ENCODE results near the gene ADARB2. TPM values are rescaled to one million over a fixed set of nuclear protein-coding genes. Genes with fewer than 3 reads are reported as not detected.
"Not testable (repeated sequence)": the region's sequence is repeated elsewhere in the genome, so short reads cannot be mapped to it uniquely, and the experiment has no call there.

Gene ADARB2
- total RNA-seq, 3 donors from 2014 or later, result 0.03 to 0.05 TPM; not detected in 1

- Mint-ChIP-seq H3K9me3 (no peaks in the 10 kb centered on the region), H3K4me1 (ENCODE audit: low read depth) (peaks cover 7% of the 10 kb centered on the region), H3K27me3 (ENCODE audit: low read depth) (peaks cover 19% of the 10 kb centered on the region), H3K4me3 (no peak overlapping the region), H3K36me3 (ENCODE audit: insufficient read depth) (no peaks in the 10 kb centered on the region)
- ATAC-seq (no peak), DNase-seq (no peak)
Measured at GRCh38 chr10:1626835-1627234, 110.5 kb downstream of the ADARB2 start.

GRCh38 chr10:1626410-1626809 is 110.9 kb downstream of the ADARB2 start:
- H3K4me1 Mint-ChIP-seq (ENCODE audit: low read depth), result peaks cover 4% of the 10 kb centered on the region
- no peaks in the 10 kb centered on the region for H3K36me3 Mint-ChIP-seq (ENCODE audit: insufficient read depth)
- H3K9me3 Mint-ChIP-seq, result no peaks in the 10 kb centered on the region
- H3K27me3 Mint-ChIP-seq (ENCODE audit: low read depth), result peaks cover 19% of the 10 kb centered on the region
- ATAC-seq (no peak), DNase-seq (no peak)
- no peak overlapping the region for H3K4me3 Mint-ChIP-seq

GRCh38 chr10:1625731-1626130 is 111.6 kb downstream of the ADARB2 start:
- no peaks in the 10 kb centered on the region for H3K9me3 Mint-ChIP-seq
- DNase-seq, result no peak
- ATAC-seq, result no peak
- H3K27me3 Mint-ChIP-seq (ENCODE audit: low read depth), result peaks cover 15% of the 10 kb centered on the region
- no peaks in the 10 kb centered on the region for H3K4me1 Mint-ChIP-seq (ENCODE audit: low read depth)
- no peaks in the 10 kb centered on the region for H3K36me3 Mint-ChIP-seq (ENCODE audit: insufficient read depth)
- H3K4me3 Mint-ChIP-seq, result no peak overlapping the region

GRCh38 chr10:1625079-1625478 is 112.2 kb downstream of the ADARB2 start:
- no peak for ATAC-seq
- no peaks in the 10 kb centered on the region for H3K36me3 Mint-ChIP-seq (ENCODE audit: insufficient read depth)
- no peak overlapping the region for H3K4me3 Mint-ChIP-seq
- no peaks in the 10 kb centered on the region for H3K4me1 Mint-ChIP-seq (ENCODE audit: low read depth)
- no peaks in the 10 kb centered on the region for H3K9me3 Mint-ChIP-seq
- peaks cover 13% of the 10 kb centered on the region for H3K27me3 Mint-ChIP-seq (ENCODE audit: low read depth)
- no peak for DNase-seq

- ATAC-seq, result no peak
- no peaks in the 10 kb centered on the region for H3K9me3 Mint-ChIP-seq
- H3K27me3 Mint-ChIP-seq (ENCODE audit: low read depth), result peaks cover 12% of the 10 kb centered on the region
- no peak for DNase-seq
- no peaks in the 10 kb centered on the region for H3K36me3 Mint-ChIP-seq (ENCODE audit: insufficient read depth)
- no peak overlapping the region for H3K4me3 Mint-ChIP-seq
- no peaks in the 10 kb centered on the region for H3K4me1 Mint-ChIP-seq (ENCODE audit: low read depth)
Measured at GRCh38 chr10:1624240-1624639, 113.1 kb downstream of the ADARB2 start.

GRCh38 chr10:1620803-1621202 is 116.5 kb downstream of the ADARB2 start:
- no peak for ATAC-seq
- no peaks in the 10 kb centered on the region for H3K4me1 Mint-ChIP-seq (ENCODE audit: low read depth)
- no peak for DNase-seq
- H3K4me3 Mint-ChIP-seq, result no peak overlapping the region
- H3K27me3 Mint-ChIP-seq (ENCODE audit: low read depth), result peaks cover 23% of the 10 kb centered on the region
- H3K36me3 Mint-ChIP-seq (ENCODE audit: insufficient read depth), result no peaks in the 10 kb centered on the region
- peaks cover 7% of the 10 kb centered on the region for H3K9me3 Mint-ChIP-seq

- peaks cover 17% of the 10 kb centered on the region for H3K27me3 Mint-ChIP-seq (ENCODE audit: low read depth)
- H3K9me3 Mint-ChIP-seq; ATAC-seq; DNase-seq; H3K36me3 Mint-ChIP-seq (ENCODE audit: insufficient read depth); H3K4me1 Mint-ChIP-seq (ENCODE audit: low read depth); H3K4me3 Mint-ChIP-seq: not testable (repeated sequence)
Measured at GRCh38 chr10:1617376-1618317, 119.7 kb downstream of the ADARB2 start.

GRCh38 chr10:1616701-1617100 is 120.6 kb downstream of the ADARB2 start:
- peaks cover 25% of the 10 kb centered on the region for H3K27me3 Mint-ChIP-seq (ENCODE audit: low read depth)
- not testable (repeated sequence) for H3K4me3 Mint-ChIP-seq; DNase-seq; H3K4me1 Mint-ChIP-seq (ENCODE audit: low read depth); H3K36me3 Mint-ChIP-seq (ENCODE audit: insufficient read depth); ATAC-seq; H3K9me3 Mint-ChIP-seq

- Mint-ChIP-seq H3K27me3 (ENCODE audit: low read depth) (peaks cover 32% of the 10 kb centered on the region), H3K9me3 (peaks cover 7% of the 10 kb centered on the region), H3K4me1 (ENCODE audit: low read depth) (peaks cover 2% of the 10 kb centered on the region), H3K4me3 (no peak overlapping the region), H3K36me3 (ENCODE audit: insufficient read depth) (no peaks in the 10 kb centered on the region)
- DNase-seq, result no peak
- ATAC-seq, result no peak
Measured at GRCh38 chr10:1615186-1615954, 122.0 kb downstream of the ADARB2 start.

- H3K9me3 Mint-ChIP-seq, result peaks cover 1% of the 10 kb centered on the region
- DNase-seq (no peak), ATAC-seq (no peak)
- peaks cover 42% of the 10 kb centered on the region for H3K27me3 Mint-ChIP-seq (ENCODE audit: low read depth)
- H3K4me1 Mint-ChIP-seq (ENCODE audit: low read depth), result peaks cover 5% of the 10 kb centered on the region
- H3K36me3 Mint-ChIP-seq (ENCODE audit: insufficient read depth), result no peaks in the 10 kb centered on the region
- H3K4me3 Mint-ChIP-seq, result no peak overlapping the region
Measured at GRCh38 chr10:1613511-1613910, 123.8 kb downstream of the ADARB2 start.

- peaks cover 5% of the 10 kb centered on the region for H3K4me1 Mint-ChIP-seq (ENCODE audit: low read depth)
- DNase-seq, result no peak
- no peak overlapping the region for H3K4me3 Mint-ChIP-seq
- ATAC-seq, result no peak
- no peaks in the 10 kb centered on the region for H3K36me3 Mint-ChIP-seq (ENCODE audit: insufficient read depth)
- peaks cover 47% of the 10 kb centered on the region for H3K27me3 Mint-ChIP-seq (ENCODE audit: low read depth)
- no peaks in the 10 kb centered on the region for H3K9me3 Mint-ChIP-seq
Measured at GRCh38 chr10:1612908-1613307, 124.4 kb downstream of the ADARB2 start.

GRCh38 chr10:1611936-1612550 is 125.3 kb downstream of the ADARB2 start:
- Mint-ChIP-seq H3K4me1 (ENCODE audit: low read depth) (peaks cover 5% of the 10 kb centered on the region), H3K27me3 (ENCODE audit: low read depth) (peaks cover 45% of the 10 kb centered on the region)

GRCh38 chr10:1610986-1611770 is 126.1 kb downstream of the ADARB2 start:
- Mint-ChIP-seq H3K36me3 (ENCODE audit: insufficient read depth) (no peaks in the 10 kb centered on the region), H3K9me3 (no peaks in the 10 kb centered on the region), H3K4me3 (no peak overlapping the region), H3K4me1 (ENCODE audit: low read depth) (peaks cover 5% of the 10 kb centered on the region), H3K27me3 (ENCODE audit: low read depth) (peaks cover 44% of the 10 kb centered on the region)
- no peak for DNase-seq
- ATAC-seq, result no peak

More at GRCh38 chr10:1611936-1612550, 125.3 kb downstream of the ADARB2 start:
- no peak for ATAC-seq
- no peak overlapping the region for H3K4me3 Mint-ChIP-seq
- no peaks in the 10 kb centered on the region for H3K9me3 Mint-ChIP-seq
- DNase-seq, result no peak
- H3K36me3 Mint-ChIP-seq (ENCODE audit: insufficient read depth), result no peaks in the 10 kb centered on the region

- ATAC-seq (no peak), DNase-seq (no peak)
- no peak overlapping the region for H3K4me3 Mint-ChIP-seq
- peaks cover 5% of the 10 kb centered on the region for H3K4me1 Mint-ChIP-seq (ENCODE audit: low read depth)
- H3K27me3 Mint-ChIP-seq (ENCODE audit: low read depth), result peaks cover 44% of the 10 kb centered on the region
- H3K36me3 Mint-ChIP-seq (ENCODE audit: insufficient read depth), result no peaks in the 10 kb centered on the region
- H3K9me3 Mint-ChIP-seq, result no peaks in the 10 kb centered on the region
Measured at GRCh38 chr10:1609648-1609970, 127.7 kb downstream of the ADARB2 start.
